ENCODE results near the gene GOLIM4. TPM values are rescaled to one million over a fixed set of nuclear protein-coding genes. Genes with fewer than 3 reads are reported as not detected.

GOLIM4 gene
- polyA plus RNA-seq, 2 donors: 5.7 to 6.9 TPM

DNA sequence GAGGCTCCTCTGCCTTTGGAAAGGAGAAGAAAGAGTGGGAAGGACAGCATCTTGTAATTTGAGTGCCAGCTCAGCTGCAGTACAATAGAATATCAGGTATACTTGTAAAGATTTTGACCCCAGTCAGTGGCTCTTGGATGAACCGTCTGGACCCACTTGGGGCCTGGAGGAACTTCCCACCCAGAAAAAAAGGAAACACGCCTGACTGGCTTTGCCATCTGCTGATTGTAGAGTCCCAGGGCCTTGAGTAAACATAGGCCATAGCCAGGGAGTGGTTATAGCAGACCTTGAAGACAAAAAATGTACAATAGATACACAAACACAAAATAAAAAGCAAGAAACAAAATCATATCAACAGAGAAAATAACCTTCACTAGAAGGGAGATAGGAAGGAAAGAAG is 112.1 kb downstream of the GOLIM4 start:
- H3K4me1 ChIP-seq (ENCODE audit: control insufficient read depth in 2 of 2, insufficient read depth in 2 of 2, low read length in 1 of 2): no peaks in the 10 kb centered on the region
- no peaks in the 10 kb centered on the region for H3K36me3 ChIP-seq (ENCODE audit: control insufficient read depth in 2 of 2, insufficient read depth in 2 of 2, low read length in 1 of 2)
- 79 to 82% methylated on average over 2 of the region's 2 CpGs for WGBS, 2 donors

GRCh38 chr3:167978486-167978885 is 117.2 kb downstream of the GOLIM4 start:
- Histone ChIP-seq H3K4me3 (ENCODE audit: low read depth in 1 of 2, low read length in 2 of 2) (no peak overlapping the region), H3K27me3 (ENCODE audit: control insufficient read depth in 1 of 2, insufficient read depth in 2 of 2, low read length in 2 of 2) (no peaks in the 10 kb centered on the region), H3K9me3 (ENCODE audit: control insufficient read depth in 2 of 2, insufficient read depth in 1 of 2, low read depth in 1 of 2, low read length in 1 of 2) (no peaks in the 10 kb centered on the region), H3K36me3 (ENCODE audit: control insufficient read depth in 2 of 2, insufficient read depth in 2 of 2, low read length in 1 of 2) (no peaks in the 10 kb centered on the region), H3K27ac (ENCODE audit: low read depth in 2 of 2, low read length in 1 of 2) (no peak overlapping the region), H3K4me1 (ENCODE audit: control insufficient read depth in 2 of 2, insufficient read depth in 2 of 2, low read length in 1 of 2) (no peaks in the 10 kb centered on the region)
- 94 to 95% methylated on average over 1 of the region's 1 CpG for WGBS, 2 donors

More for the DNA sequence above, 112.1 kb downstream of the GOLIM4 start:
- Histone ChIP-seq H3K27me3 (ENCODE audit: control insufficient read depth in 1 of 2, insufficient read depth in 2 of 2, low read length in 2 of 2) (no peaks in the 10 kb centered on the region), H3K27ac (ENCODE audit: low read depth in 2 of 2, low read length in 1 of 2) (no peak overlapping the region), H3K4me3 (ENCODE audit: low read depth in 1 of 2, low read length in 2 of 2) (no peak overlapping the region), H3K9me3 (ENCODE audit: control insufficient read depth in 2 of 2, insufficient read depth in 1 of 2, low read depth in 1 of 2, low read length in 1 of 2) (no peaks in the 10 kb centered on the region)

DNA sequence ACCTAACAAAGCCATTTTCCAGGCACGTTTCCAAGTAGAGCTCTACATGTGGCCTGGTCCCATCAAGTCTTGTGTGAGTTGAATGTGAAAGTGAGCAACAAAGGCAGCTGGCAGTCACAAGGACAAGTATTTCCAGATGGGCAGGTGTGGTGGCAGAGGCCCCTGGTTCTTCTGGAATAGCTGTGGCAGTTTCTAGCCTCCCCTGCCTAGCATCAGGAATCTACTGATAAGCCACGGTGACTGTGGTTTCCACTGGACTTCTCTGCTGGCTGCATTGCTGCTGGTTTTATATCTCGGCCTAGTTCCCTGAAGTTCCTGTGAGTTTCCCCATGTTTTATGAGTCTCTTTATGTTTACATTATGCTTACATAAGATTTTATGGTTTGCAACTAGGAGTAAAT is 117.7 kb downstream of the GOLIM4 start:
- Histone ChIP-seq H3K36me3 (ENCODE audit: control insufficient read depth in 2 of 2, insufficient read depth in 2 of 2, low read length in 1 of 2) (no peaks in the 10 kb centered on the region), H3K27me3 (ENCODE audit: control insufficient read depth in 1 of 2, insufficient read depth in 2 of 2, low read length in 2 of 2) (no peaks in the 10 kb centered on the region), H3K4me3 (ENCODE audit: low read depth in 1 of 2, low read length in 2 of 2) (no peak overlapping the region), H3K9me3 (ENCODE audit: control insufficient read depth in 2 of 2, insufficient read depth in 1 of 2, low read depth in 1 of 2, low read length in 1 of 2) (no peaks in the 10 kb centered on the region), H3K4me1 (ENCODE audit: control insufficient read depth in 2 of 2, insufficient read depth in 2 of 2, low read length in 1 of 2) (no peaks in the 10 kb centered on the region), H3K27ac (ENCODE audit: low read depth in 2 of 2, low read length in 1 of 2) (no peak overlapping the region)
- 62 to 79% methylated on average over 3 of the region's 3 CpGs for WGBS, 2 donors

DNA sequence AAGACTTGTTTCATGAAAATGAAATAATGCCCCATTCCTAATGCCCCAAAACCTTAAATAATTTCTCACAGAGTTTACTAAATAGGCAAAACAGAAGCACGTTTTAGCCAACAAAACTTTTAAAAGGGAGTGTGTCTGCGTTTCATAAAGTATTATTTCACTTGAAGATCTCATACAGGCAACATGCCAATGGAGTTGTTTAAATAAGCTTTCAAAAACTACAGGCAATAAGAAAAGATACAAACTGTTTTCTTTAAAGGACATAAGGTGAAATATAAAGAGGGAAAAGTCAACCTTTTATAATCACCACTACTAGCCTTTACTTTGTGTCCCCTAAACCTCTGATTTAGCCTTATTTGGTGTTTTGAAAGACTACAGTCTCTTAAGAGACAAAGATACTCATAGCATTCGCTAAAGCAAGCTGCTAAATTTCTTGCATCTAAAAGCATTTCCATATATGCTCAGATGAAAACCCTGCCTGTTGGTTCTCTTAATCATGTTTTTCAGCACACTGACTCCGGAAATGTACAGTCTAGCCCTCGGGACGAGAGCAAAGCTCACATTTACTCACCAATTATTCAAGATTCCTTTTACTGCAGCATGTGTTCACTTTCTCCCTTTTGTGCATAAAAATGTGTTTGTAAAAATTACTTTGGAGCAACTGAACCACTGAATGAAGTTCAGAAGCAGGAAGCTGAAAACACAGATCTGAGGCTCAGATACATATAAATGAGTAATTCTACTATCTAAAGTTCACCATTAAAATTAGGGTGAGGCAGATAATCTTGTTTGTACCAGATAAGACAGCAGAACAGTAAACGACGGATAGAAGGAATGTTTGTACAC is 119.0 kb downstream of the GOLIM4 start:
- no peak overlapping the region for H3K27ac ChIP-seq (ENCODE audit: low read depth in 2 of 2, low read length in 1 of 2)
- no peaks in the 10 kb centered on the region for H3K9me3 ChIP-seq (ENCODE audit: control insufficient read depth in 2 of 2, insufficient read depth in 1 of 2, low read depth in 1 of 2, low read length in 1 of 2)
- WGBS, 2 donors: 50 to 52% methylated on average over 8 of the region's 8 CpGs
- no peaks in the 10 kb centered on the region for H3K4me1 ChIP-seq (ENCODE audit: control insufficient read depth in 2 of 2, insufficient read depth in 2 of 2, low read length in 1 of 2)
- no peaks in the 10 kb centered on the region for H3K36me3 ChIP-seq (ENCODE audit: control insufficient read depth in 2 of 2, insufficient read depth in 2 of 2, low read length in 1 of 2)
- no peaks in the 10 kb centered on the region for H3K27me3 ChIP-seq (ENCODE audit: control insufficient read depth in 1 of 2, insufficient read depth in 2 of 2, low read length in 2 of 2)
- no peak overlapping the region for H3K4me3 ChIP-seq (ENCODE audit: low read depth in 1 of 2, low read length in 2 of 2)

GRCh38 chr3:167973901-167974300 is 121.8 kb downstream of the GOLIM4 start:
- H3K27me3 ChIP-seq (ENCODE audit: control insufficient read depth in 1 of 2, insufficient read depth in 2 of 2, low read length in 2 of 2): no peaks in the 10 kb centered on the region
- no peak overlapping the region for H3K27ac ChIP-seq (ENCODE audit: low read depth in 2 of 2, low read length in 1 of 2)
- no peaks in the 10 kb centered on the region for H3K4me1 ChIP-seq (ENCODE audit: control insufficient read depth in 2 of 2, insufficient read depth in 2 of 2, low read length in 1 of 2)
- H3K4me3 ChIP-seq (ENCODE audit: low read depth in 1 of 2, low read length in 2 of 2): no peak overlapping the region
- H3K9me3 ChIP-seq (ENCODE audit: control insufficient read depth in 2 of 2, insufficient read depth in 1 of 2, low read depth in 1 of 2, low read length in 1 of 2): no peaks in the 10 kb centered on the region
- no peaks in the 10 kb centered on the region for H3K36me3 ChIP-seq (ENCODE audit: control insufficient read depth in 2 of 2, insufficient read depth in 2 of 2, low read length in 1 of 2)

- H3K27me3 ChIP-seq (ENCODE audit: control insufficient read depth in 1 of 2, insufficient read depth in 2 of 2, low read length in 2 of 2): no peaks in the 10 kb centered on the region
- no peaks in the 10 kb centered on the region for H3K9me3 ChIP-seq (ENCODE audit: control insufficient read depth in 2 of 2, insufficient read depth in 1 of 2, low read depth in 1 of 2, low read length in 1 of 2)
- H3K36me3 ChIP-seq (ENCODE audit: control insufficient read depth in 2 of 2, insufficient read depth in 2 of 2, low read length in 1 of 2): no peaks in the 10 kb centered on the region
- 45 to 73% methylated on average over 2 of the region's 2 CpGs for WGBS, 2 donors
- H3K27ac ChIP-seq (ENCODE audit: low read depth in 2 of 2, low read length in 1 of 2): no peak overlapping the region
- no peaks in the 10 kb centered on the region for H3K4me1 ChIP-seq (ENCODE audit: control insufficient read depth in 2 of 2, insufficient read depth in 2 of 2, low read length in 1 of 2)
- no peak overlapping the region for H3K4me3 ChIP-seq (ENCODE audit: low read depth in 1 of 2, low read length in 2 of 2)
These were observed 122.7 kb downstream of the GOLIM4 start for GRCh38 chr3:167973046-167973445.

GRCh38 chr3:167972502-167972901 is 123.2 kb downstream of the GOLIM4 start:
- H3K4me1 ChIP-seq (ENCODE audit: control insufficient read depth in 2 of 2, insufficient read depth in 2 of 2, low read length in 1 of 2): no peaks in the 10 kb centered on the region
- WGBS, 2 donors: 70 to 76% methylated on average over 3 of the region's 3 CpGs
- H3K9me3 ChIP-seq (ENCODE audit: control insufficient read depth in 2 of 2, insufficient read depth in 1 of 2, low read depth in 1 of 2, low read length in 1 of 2): no peaks in the 10 kb centered on the region
- no peak overlapping the region for H3K27ac ChIP-seq (ENCODE audit: low read depth in 2 of 2, low read length in 1 of 2)
- H3K27me3 ChIP-seq (ENCODE audit: control insufficient read depth in 1 of 2, insufficient read depth in 2 of 2, low read length in 2 of 2): no peaks in the 10 kb centered on the region
- H3K4me3 ChIP-seq (ENCODE audit: low read depth in 1 of 2, low read length in 2 of 2): no peak overlapping the region
- H3K36me3 ChIP-seq (ENCODE audit: control insufficient read depth in 2 of 2, insufficient read depth in 2 of 2, low read length in 1 of 2): no peaks in the 10 kb centered on the region

DNA sequence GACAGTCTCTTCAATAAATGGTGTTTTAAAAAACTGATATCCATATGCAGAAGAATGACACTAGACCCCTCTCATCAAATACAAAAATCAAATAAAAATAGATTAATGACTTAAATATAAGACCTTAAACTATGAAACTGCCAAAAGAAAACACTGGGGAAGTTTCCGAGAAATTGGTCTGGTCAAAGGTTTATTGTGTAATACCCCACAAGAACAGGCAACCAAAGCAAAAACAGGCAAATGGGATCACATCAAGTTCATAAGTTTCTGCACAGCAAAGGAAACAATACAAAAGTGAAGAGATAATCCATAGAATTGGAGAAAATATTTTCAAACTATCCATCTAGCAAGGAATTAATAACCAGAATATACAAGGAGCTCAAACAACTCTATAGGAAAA is 126.2 kb downstream of the GOLIM4 start:
- Histone ChIP-seq H3K36me3 (ENCODE audit: control insufficient read depth in 2 of 2, insufficient read depth in 2 of 2, low read length in 1 of 2) (no peaks in the 10 kb centered on the region), H3K4me1 (ENCODE audit: control insufficient read depth in 2 of 2, insufficient read depth in 2 of 2, low read length in 1 of 2) (no peaks in the 10 kb centered on the region), H3K4me3 (ENCODE audit: low read depth in 1 of 2, low read length in 2 of 2) (no peak overlapping the region), H3K27me3 (ENCODE audit: control insufficient read depth in 1 of 2, insufficient read depth in 2 of 2, low read length in 2 of 2) (no peaks in the 10 kb centered on the region), H3K27ac (ENCODE audit: low read depth in 2 of 2, low read length in 1 of 2) (no peak overlapping the region), H3K9me3 (ENCODE audit: control insufficient read depth in 2 of 2, insufficient read depth in 1 of 2, low read depth in 1 of 2, low read length in 1 of 2) (no peaks in the 10 kb centered on the region)
- WGBS, 2 donors: 90 to 91% methylated on average over 1 of the region's 1 CpG

GRCh38 chr3:167967257-167968036 is 128.3 kb downstream of the GOLIM4 start:
- Histone ChIP-seq H3K36me3 (ENCODE audit: control insufficient read depth in 2 of 2, insufficient read depth in 2 of 2, low read length in 1 of 2) (no peaks in the 10 kb centered on the region), H3K4me1 (ENCODE audit: control insufficient read depth in 2 of 2, insufficient read depth in 2 of 2, low read length in 1 of 2) (no peaks in the 10 kb centered on the region), H3K9me3 (ENCODE audit: control insufficient read depth in 2 of 2, insufficient read depth in 1 of 2, low read depth in 1 of 2, low read length in 1 of 2) (no peaks in the 10 kb centered on the region), H3K27me3 (ENCODE audit: control insufficient read depth in 1 of 2, insufficient read depth in 2 of 2, low read length in 2 of 2) (no peaks in the 10 kb centered on the region), H3K4me3 (ENCODE audit: low read depth in 1 of 2, low read length in 2 of 2) (no peak overlapping the region), H3K27ac (ENCODE audit: low read depth in 2 of 2, low read length in 1 of 2) (no peak overlapping the region)
- 85 to 87% methylated on average over 5 of the region's 5 CpGs for WGBS, 2 donors

All from esophagus (tissue), 2 donors.